HL-60/S4 treated with phorbol 12-myristate 13-acetate at 8.2 ng/mL for 4 days and 3 days (cell line): ENCODE measurements around the gene PPP2R2C.

Source experiments
- in situ Hi-C: fragments of 300-500 bp; cut with MboI; formaldehyde crosslinking; loops from 2 replicates; pipeline ENCODE4 v1.15.0; 2022; ENCODE audit warnings: low sequenced_read_pairs

Gene PPP2R2C

DNA sequence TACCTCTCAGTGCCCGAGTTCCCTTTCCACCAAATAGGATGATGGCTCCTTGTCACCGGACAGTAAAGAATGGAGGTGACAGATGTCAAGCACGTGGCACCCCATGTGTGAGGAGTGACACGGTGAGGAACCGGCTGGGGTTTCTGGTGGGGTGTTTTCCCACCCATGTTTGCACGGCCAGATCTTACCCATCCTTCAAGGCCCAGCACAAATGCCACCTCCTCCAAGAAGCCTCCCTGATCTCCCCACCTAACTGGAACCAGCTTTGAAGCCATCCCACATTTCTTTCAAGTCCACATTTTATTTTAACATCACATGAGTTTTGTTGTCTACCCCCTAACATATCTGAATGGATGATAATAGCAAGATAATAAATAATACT is 139.8 kb downstream of the PPP2R2C start:
- in situ Hi-C loops: no loop called here

DNA sequence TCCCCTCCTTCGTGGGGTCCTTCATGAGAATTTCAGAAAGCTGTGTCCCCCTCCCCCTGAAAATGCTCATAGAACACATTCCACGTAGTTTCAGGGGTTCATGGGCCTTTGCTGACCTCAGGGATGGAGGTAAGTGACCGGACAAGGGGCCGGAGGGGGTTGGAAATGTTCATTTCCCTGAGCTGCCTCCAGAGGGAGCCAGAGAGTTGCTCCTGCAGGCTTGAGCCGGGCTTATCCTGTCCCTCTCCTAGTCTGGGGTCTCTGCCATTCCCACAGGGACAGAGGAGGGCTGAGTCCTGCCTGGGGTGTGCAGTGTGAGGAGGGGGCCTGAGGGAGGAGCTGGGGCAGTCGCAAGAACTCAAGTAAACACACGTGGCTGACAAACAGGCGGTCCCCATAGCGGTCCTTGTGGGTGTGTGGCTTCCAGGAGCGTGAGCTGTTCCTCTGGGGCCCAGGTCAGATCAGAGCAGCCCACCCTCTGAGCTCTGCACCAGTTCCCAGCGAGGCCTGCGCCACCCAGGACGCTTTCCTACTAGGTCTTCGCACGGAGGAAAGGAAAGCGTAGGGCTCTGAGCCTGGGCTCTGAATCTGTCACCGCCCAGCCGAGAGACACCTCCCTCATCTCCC is 140.3 kb downstream of the PPP2R2C start:
- in situ Hi-C loops: no loop called here

DNA sequence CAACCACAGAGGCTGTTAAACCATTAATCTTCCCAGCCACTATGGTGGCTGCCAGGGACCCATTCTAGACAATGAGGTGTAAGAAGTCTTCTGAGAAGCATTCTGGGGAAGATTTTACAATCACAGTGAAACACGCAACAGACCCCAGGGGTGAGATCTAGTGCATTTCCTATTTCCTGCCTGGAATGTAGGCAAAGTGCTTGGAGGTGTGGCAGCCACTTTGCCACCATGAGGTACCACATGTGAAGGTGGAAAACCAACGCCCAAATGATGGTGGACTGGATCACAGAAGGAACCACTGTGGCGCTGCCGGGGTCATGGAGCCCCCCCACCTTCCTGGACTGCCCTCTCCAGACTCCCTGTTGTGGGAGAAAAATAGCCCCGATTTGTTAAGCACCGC is 140.9 kb downstream of the PPP2R2C start:
- in situ Hi-C loops: no loop called here

DNA sequence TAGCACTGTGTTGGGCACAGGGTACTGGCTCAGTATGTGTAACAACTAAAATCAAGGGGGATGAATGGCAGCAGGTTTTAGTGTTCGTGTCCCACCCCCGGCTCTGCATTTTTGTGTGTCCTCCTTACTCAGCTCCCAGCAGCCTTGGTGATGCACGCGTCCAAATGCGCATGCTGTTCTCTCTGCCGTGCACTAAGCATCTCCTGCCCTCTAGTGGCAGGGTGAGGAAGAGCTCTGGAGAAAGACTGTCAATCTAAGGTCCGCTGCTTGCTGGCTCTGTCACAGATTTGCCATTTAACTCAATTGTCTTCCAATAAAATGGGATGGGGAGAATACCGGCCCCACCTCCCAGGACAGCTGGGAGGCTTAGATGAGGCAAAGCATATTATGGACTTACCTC is 141.4 kb downstream of the PPP2R2C start:
- in situ Hi-C loops: no loop called here

DNA sequence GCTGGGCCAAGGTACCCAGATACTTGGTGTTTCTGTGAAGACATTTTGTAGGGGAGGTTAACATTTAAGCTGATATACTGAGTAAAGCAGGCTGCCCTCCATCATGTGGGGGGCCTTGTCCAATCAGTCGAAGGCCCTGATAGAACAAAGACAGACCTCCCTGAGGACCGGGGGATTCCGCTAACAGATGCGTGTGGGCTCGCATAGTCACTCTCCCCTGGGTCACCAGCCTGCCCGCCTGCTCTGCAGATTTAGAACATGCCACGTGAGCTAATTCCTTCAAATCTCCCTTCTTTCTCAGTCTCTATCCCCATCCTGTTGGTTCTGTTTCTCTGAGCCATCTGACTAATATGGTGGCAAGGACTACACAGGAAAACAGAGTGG is 142.0 kb downstream of the PPP2R2C start:
- in situ Hi-C loops: no loop called here

DNA sequence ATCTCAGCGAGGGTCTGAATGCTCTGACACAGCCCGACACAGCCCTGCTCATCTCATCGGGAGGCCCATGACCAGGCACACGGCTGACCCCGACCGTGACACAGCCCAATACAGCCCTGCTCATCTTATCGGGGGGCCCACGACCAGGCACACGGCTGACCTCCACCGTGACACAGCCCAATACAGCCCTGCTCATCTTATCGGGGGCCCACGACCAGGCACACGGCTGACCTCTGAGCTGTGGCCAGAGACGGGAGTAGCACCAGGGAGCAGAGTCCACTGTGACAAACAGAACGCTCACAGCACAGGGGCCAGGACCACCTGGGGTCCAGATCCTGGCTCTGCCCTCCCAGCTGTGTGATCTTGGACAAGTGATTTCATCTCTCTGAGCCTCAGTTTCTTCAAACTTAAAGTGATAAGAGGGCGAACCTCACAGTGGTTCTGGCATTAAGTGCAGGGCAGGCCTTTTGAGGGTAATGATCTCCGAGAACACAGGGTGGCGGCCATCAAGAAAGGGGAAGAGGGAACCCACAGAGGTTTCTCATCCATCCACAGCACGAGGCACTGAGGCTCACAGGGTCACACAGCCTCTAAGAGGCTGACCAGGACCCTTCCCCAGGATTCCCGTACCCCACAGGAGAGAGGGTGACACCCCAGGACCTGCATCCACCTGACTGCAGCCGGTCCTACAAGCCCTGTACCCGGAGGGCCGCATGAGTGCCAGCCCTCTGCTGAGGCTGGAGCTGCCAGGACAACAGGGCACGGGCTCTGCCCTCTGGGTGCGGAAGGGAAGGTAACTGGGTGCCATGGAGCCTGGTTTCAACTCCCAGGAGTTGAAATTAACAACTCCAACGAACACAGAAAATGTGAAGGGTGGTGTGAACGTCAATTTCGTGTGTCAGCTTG is 142.7 kb downstream of the PPP2R2C start:
- in situ Hi-C loops: loop anchor here (5.0 kb wide), 1 partner anchor 77 kb away; no protein-coding TSS in a partner anchor

DNA sequence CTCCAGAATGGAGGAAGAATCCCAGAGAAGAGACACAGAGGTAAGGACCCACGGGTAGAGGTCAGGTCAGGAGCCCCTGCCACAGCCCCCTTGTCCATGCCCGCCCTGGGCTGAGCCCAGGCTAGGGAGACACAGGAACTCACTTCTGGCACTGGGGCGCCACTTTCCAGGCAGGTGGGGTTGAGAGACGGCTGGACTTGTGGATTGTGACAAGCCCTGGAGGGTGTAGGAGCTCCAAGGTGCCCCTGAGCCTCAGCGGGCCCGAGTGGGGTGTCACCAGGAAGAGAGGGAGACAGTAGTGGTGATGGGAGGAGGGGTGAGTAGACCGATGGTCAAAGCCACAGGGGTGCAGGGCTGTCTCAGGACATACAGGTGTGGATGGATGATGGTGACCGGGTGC is 143.9 kb downstream of the PPP2R2C start:
- in situ Hi-C loops: loop anchor here (5.0 kb wide), 1 partner anchor 76 kb away; no protein-coding TSS in a partner anchor

DNA sequence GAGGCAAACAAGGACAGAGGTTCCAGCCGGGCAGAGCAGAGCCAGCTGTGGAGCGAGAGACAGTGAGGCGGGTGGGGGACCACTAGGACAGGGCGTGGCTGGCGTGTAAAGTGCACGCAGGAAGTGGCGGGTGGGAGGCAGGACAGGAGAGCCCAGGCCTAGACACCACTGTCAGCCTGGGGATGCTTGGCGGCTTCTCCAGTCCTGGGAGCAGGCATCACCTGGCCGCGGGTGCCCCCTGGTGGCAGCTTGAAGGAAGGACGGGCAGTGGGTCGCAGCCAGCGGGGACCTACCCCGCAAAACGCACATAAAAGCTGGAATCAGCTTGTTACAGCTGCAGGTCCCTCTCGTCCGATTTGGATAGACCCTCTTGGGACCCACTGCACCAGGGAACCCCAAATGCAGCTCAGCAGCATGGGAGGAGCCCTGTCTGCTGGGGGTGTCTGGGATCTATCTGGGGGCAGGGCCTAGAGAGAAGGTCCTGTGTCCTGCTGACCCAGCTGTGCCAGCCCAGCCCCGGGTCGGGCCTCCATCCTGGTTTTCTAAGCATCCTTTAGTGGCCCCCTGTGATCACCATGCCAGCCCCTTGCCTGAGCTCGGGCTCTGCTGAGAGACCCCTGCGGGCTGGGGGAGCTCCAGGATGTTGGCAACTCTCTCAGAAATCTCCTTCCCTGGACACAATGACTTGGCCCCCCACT is 145.0 kb downstream of the PPP2R2C start:
- in situ Hi-C loops: loop anchor here (5.0 kb wide), 1 partner anchor 75 kb away; no protein-coding TSS in a partner anchor

DNA sequence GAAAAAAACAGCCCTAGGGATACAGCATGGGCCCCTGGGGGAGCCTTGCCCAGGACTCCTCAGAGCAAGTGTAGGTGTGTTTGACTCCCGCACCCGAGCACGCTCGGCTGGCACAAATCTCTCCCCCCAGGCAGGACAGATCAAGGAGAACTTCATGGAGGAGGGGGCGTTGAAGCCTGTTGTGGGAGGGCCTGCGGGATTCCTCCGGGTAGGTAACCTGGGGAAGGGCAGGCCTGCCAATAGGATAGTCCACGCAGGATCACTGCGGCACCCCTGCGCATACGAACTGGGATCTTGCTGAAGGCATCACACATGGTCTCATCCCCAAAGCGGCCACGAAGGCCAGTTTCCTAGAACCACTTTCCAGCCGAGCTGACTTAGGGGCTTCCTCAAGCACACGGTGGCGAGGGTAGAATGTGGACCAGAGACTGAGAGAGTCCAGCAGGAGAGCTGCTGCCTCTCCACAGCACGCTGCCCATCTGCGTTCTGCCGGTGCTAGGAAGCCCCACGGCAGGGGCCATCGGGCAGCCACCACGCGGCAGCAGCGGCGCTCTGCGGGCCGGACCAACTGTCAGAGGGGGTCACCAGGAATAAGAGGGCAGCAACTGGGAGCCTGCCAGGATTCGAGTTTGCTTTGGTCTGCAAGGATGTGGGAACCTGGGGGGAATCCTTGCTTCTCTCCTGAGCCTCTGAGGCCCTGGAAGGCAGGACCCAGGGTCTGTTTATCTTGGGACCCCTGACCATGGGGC is 145.9 kb downstream of the PPP2R2C start:
- in situ Hi-C loops: loop anchor here (5.0 kb wide), 1 partner anchor 74 kb away; no protein-coding TSS in a partner anchor

DNA sequence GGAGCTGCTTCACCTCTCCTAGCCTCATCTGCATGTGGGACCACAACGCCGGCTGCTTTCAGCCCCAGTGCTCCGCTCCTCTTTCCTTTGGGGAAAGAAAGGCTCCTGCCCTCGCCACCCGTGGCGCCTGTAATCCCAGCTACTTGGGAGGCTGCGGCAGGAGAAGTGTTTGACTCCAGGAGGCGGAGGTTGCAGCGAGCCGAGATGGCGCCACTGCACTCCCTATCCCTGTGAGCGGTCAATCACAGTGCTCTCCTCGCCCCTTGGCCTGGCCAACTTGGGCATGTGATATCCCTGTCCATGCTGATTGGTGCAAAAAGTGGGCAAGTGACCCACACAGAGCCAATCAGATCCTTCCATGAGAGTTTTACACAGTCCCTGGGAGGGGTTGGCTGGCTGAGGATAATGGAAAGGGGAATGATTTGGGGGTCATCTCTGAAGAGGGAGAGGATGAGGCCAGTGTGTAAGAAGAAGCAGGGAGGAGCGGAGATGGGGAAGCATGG is 146.6 kb downstream of the PPP2R2C start:
- in situ Hi-C loops: loop anchor here (5.0 kb wide), 1 partner anchor 74 kb away; no protein-coding TSS in a partner anchor

DNA sequence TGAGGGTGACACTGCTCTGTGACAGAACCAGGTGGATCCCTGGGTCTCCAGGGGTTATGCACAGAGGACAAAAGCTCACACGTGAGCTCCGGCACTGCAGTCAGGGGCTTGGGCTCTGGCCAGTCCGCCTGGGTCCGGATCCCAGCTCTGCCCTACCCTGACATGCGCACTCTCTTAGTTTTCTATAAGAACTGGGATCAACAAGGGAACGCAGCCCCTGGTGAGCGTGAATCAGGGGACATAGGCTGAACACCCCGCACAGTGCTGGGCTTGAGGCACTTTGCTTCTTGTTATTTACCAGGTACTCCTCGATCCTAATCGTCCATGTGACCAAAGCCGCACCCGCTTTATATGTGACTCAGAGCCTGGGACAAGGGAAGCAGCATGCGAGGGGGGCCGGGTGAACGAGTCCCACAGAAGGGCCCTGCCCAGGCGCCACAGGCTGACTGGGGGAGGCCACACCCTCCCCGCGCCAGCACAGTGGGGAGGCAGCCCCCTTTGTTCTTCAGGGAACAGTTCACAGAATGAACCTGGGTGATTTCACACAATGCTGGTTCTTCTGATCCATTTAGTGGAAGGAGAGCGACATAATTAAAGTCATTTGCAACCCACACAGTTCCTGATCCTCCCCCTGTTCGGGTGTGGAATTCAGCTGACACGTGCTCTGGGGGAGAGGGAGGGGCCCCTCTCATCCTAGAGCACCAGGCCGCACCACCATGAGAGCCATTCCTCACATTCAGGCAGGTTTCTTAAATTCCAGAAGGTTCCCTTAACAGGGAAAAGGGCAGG is 147.2 kb downstream of the PPP2R2C start:
- in situ Hi-C loops: loop anchor here (5.0 kb wide), 1 partner anchor 73 kb away; no protein-coding TSS in a partner anchor

DNA sequence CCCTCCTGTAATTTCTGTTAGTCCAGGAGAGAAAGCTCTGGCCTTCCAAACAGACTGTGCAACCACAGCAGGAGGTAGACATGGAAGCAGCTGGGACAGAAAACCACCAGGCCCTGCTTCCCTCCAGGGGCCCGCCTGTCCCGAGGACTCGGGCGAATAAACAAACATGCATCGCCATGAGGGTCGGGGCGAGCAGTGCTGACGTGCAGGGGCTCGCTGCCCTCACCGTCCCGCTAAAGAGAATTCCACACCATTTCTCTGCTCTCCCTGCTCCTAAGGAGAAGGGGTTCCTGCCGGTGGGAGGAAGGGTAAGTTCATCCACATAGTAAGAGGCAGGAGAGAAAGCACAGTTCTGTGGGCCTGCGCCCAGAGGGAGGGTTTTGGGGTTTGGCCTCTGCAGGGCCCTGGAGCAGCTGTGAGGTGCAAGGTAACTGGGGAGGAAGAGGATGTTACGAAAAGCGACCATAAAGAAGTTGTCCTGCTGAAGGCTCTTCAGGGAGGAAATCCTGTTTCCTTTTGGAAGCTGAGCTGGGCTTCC is 147.9 kb downstream of the PPP2R2C start:
- in situ Hi-C loops: no loop called here

DNA sequence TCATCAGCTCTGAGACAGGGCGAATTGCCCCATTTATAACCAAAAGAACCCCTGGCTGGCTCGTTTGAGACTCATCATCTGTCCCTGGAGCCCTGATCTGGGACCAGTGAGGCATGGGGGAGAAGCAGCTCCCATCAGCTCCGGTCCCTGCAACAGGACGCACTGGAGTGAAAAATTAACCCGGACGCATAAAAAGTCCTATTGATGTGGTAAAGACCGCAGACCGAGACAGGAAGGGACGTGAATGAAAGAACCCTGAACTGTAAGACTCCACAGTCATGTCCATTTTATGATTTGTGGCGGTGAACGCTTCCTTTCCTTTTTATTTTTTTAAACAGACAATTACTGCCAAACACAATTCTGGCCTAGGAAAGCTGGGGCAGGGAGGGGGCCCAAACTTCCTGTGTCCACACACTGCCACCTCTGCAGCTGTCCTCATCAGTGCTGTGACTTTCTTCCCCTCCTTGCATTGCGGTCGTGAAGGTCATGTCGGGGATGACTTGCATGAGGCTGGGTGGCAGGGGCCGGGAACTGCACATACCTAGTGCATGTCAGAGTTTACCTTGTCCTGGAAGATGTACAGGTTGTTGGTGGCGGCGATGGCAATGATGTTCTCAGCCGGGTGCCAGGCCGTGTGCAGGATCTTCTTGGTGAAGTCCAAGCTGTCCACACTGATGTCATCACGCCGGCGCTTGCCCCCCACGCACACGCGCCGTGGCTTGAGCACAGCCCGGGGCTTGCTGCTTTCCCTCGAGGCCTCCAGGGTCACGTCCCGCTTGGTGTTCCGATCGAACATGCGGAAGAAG is 149.4 kb downstream of the PPP2R2C start:
- in situ Hi-C loops: no loop called here

DNA sequence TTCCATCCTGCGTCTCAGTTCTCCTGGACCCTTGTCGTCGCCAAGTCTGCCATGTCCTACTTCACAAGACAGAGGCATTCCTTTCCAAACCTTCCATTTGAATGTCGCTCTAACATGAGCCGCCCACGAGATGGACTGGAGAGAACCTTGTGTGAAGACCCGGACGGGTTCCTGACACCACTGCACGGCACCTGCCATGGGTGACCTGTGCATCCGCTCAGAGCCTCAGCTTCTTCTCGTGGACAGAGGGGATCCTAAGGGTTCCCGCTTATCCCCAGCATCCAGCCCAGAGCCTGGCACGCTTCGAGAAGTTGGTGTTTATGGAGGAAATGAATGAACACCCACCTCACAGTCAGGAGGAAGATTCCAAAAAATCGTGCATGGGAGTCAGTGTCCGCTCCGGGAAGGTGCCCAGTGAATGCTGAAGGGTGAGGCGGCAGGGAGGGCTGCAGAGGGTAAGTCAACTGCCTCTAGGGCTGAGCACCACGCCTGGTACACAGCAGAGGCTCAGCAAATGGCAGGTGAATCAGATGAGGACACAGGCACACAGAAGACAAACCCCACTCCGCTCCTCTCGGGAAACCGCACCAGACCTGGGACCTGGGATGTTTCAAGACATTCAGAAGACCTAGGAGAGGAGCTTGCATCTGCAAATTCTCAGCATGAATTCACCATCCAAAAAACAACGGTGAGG is 150.2 kb downstream of the PPP2R2C start:
- in situ Hi-C loops: no loop called here

DNA sequence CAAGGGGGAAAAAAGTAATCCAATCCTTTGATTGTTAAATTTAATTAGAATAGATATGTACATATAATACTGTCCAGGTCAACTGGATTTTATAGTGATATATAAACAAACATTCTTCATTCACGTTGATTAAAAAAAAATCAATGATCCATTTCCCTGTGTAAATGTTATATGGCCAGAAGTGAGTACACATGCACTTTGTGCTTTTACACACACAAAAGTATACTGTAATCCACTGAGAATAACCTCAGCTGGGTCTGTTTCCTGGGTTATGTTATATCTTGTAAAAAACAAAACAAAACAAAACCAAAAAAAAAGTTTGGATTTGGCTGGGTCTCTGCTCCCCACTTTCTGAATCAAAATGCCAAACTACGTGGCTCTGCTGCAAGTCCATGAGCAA is 151.1 kb downstream of the PPP2R2C start:
- in situ Hi-C loops: no loop called here

DNA sequence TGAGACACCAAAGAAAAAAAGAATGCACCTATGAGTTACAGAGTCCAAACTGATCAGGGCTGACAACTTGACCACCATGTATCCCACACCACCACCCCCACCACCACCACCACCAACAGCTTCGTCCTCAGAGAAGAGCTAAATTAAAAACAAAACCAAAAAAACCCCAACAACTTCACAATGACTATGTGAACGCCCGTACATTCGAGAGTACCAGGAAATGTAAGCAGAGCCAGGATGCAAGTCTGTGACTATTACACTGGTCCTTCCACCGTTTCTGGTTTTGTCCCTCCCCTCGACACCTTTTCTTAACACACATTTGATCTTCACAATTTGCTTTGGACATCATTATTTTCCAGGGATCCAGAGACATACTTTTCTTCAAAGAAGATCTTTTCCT is 151.8 kb downstream of the PPP2R2C start:
- in situ Hi-C loops: no loop called here

DNA sequence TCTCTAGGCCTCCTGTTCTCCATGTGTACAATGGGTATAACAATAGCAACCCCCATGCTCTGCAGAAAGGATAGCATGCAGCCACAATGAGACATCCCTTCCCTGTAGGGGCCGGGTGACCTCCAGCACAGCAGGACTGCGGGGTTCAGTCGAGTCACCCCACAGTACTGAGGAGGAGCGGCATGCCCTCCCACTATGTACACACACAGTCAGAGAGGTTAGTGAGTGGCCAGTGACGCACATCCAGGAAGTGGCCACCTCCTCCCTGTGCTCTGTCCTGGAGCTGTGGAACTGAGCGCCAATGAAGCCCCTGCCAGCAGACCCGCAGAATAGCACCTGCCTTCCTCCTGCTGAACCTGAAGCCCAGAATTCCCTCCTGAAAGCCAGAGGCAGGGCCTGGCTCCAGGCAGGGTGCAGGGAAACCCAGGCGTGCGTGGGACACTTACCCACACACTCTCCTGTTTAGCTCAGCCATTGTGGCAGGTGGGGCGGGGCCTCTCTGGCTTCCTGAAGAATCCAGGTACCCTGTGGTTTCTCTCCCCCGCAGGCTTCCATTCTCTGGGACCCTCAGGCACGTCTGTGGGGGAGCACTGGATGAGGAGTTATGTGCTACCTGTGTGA is 152.8 kb downstream of the PPP2R2C start:
- in situ Hi-C loops: no loop called here

DNA sequence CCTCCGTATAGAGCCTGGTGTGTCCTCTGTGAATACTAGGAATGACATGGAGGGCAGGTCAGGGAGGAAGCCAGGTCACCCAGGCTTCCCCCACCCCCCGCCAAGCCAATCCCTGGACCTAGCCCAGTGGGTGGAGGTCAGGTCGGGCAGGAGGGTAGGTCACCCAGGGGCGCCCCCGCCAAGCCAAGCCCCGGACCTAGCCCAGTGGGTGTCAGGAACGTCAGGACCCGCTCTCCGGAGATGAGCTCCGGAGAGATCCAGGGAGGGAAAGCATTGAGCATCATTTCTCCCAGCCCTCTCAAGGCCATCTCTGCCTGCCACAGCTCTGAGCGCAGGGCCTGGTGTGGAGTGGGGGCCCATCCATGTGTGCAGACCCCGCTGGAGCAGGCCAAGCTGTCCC is 154.2 kb downstream of the PPP2R2C start:
- in situ Hi-C loops: no loop called here
